ENCODE measurements around the gene KRTAP5-2.

DNA sequence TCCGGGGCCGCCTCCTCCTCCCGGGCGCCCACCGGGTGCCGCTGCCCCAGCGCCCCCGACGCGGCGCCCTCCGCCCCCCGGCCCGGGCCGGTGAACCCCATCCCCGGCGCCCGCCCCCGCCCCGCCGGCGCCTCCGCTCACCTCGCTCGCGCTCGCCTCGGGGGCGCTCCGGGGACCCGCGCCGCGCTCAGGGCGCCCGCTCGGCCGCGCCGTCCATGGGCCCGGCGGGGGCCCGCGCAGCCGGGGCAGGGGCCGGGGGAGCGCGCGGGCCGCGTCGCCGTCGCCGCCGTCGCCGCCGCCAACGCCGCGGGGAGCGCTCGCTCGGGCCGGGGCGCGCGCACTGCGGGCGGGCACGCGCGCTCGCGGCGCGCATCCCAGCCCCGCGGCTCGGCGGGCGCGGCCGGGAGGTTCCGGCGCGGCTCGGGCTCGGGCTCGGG lies 26.3 kb downstream of the KRTAP5-2 start:
- TF ChIP-seq, protein P1, sequence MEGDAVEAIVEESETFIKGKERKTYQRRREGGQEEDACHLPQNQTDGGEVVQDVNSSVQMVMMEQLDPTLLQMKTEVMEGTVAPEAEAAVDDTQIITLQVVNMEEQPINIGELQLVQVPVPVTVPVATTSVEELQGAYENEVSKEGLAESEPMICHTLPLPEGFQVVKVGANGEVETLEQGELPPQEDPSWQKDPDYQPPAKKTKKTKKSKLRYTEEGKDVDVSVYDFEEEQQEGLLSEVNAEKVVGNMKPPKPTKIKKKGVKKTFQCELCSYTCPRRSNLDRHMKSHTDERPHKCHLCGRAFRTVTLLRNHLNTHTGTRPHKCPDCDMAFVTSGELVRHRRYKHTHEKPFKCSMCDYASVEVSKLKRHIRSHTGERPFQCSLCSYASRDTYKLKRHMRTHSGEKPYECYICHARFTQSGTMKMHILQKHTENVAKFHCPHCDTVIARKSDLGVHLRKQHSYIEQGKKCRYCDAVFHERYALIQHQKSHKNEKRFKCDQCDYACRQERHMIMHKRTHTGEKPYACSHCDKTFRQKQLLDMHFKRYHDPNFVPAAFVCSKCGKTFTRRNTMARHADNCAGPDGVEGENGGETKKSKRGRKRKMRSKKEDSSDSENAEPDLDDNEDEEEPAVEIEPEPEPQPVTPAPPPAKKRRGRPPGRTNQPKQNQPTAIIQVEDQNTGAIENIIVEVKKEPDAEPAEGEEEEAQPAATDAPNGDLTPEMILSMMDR (IDR thresholded peaks at IDR 0.05) = no peak
- no peak for TF ChIP-seq POLR2A (IDR thresholded peaks at IDR 0.05)
